GM12892 (cell line): Measurements from ENCODE around the gene AGGF1.

Source experiments
- POLR2A ChIP-seq: IDR thresholded peaks from 2 replicates; pipeline ENCODE4 v1.6.1; 2011; ENCODE audit warnings: low read depth, low read length, control low read depth
- POLR2AphosphoS5 ChIP-seq: IDR thresholded peaks from 2 replicates; pipeline ENCODE4 v1.6.1; 2011; ENCODE audit warnings: low read depth, low read length, control low read depth

GRCh38 chr5:77035950-77036349 is 5.7 kb downstream of the AGGF1 start:
- no peak for TF ChIP-seq POLR2A
- TF ChIP-seq POLR2AphosphoS5, result no peak
